ENCODE data around the gene HSPA1A.

Gene HSPA1A

DNA sequence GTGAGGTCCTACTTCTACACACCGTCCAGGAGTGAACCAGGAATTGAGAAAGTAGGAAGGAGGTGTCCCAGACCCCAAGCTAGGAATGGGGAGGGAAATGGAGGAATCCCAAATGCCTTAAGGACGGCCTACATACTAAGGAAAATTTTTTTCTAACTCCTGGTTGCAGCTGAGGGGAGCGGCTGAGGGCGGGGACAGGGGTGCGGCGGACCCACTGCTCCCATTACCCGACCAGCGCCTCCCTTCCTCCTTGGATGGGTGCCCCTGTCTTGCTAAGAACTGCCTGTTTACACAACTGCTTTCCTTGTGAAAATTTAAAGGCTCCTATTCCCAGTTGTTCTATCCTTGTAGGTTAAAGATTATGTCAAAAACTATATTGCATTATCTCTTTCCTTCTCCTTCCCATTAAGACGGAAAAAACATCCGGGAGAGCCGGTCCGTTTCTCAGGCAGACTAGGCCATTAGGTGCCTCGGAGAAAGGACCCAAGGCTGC, 11.5 kb downstream of the HSPA1A start:
- TF ChIP-seq, protein P1, sequence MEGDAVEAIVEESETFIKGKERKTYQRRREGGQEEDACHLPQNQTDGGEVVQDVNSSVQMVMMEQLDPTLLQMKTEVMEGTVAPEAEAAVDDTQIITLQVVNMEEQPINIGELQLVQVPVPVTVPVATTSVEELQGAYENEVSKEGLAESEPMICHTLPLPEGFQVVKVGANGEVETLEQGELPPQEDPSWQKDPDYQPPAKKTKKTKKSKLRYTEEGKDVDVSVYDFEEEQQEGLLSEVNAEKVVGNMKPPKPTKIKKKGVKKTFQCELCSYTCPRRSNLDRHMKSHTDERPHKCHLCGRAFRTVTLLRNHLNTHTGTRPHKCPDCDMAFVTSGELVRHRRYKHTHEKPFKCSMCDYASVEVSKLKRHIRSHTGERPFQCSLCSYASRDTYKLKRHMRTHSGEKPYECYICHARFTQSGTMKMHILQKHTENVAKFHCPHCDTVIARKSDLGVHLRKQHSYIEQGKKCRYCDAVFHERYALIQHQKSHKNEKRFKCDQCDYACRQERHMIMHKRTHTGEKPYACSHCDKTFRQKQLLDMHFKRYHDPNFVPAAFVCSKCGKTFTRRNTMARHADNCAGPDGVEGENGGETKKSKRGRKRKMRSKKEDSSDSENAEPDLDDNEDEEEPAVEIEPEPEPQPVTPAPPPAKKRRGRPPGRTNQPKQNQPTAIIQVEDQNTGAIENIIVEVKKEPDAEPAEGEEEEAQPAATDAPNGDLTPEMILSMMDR (IDR thresholded peaks at IDR 0.05; ENCODE audit: insufficient read depth, low read length, poor library complexity, severe bottlenecking) = no peak
- H3K4me3 ChIP-seq (replicated peaks; ENCODE audit: low read depth, low read length) = peak overlapping the region; percentile 66
- DNase-seq (ENCODE audit: extremely low read depth, insufficient read length) = no peak
- H3K36me3 ChIP-seq (ENCODE audit: control insufficient read depth, insufficient read depth, low read length) = no peaks in the 10 kb centered on the region
- no peaks in the 10 kb centered on the region for H3K27me3 ChIP-seq (replicated peaks; ENCODE audit: control insufficient read depth, insufficient read depth, low read length)

GRCh38 chr6:31827286-31828079, 12.1 kb downstream of the HSPA1A start, which contains the start of gene HSPA1B:
Gene HSPA1B (plus strand): TSS chr6:31827738. CDS start chr6:31827951, 213 bp downstream.
- TF ChIP-seq, protein P1 (IDR thresholded peaks at IDR 0.05; ENCODE audit: insufficient read depth, low read length, poor library complexity, severe bottlenecking) = no peak
- peak; percentile 93 for DNase-seq (ENCODE audit: extremely low read depth, insufficient read length)
- Histone ChIP-seq H3K4me3 (replicated peaks; ENCODE audit: low read depth, low read length) (peak within 1 kb of the TSS; percentile 80), H3K36me3 (ENCODE audit: control insufficient read depth, insufficient read depth, low read length) (no peaks in the 10 kb centered on the region), H3K27me3 (replicated peaks; ENCODE audit: control insufficient read depth, insufficient read depth, low read length) (no peaks in the 10 kb centered on the region)

DNA sequence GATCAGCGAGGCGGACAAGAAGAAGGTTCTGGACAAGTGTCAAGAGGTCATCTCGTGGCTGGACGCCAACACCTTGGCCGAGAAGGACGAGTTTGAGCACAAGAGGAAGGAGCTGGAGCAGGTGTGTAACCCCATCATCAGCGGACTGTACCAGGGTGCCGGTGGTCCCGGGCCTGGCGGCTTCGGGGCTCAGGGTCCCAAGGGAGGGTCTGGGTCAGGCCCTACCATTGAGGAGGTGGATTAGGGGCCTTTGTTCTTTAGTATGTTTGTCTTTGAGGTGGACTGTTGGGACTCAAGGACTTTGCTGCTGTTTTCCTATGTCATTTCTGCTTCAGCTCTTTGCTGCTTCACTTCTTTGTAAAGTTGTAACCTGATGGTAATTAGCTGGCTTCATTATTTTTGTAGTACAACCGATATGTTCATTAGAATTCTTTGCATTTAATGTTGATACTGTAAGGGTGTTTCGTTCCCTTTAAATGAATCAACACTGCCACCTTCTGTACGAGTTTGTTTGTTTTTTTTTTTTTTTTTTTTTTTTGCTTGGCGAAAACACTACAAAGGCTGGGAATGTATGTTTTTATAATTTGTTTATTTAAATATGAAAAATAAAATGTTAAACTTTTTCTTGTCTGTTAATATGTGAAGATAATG, 14.4 kb downstream of the HSPA1A start:
- H3K27me3 ChIP-seq (replicated peaks; ENCODE audit: control insufficient read depth, insufficient read depth, low read length) = no peaks in the 10 kb centered on the region
- no peak for DNase-seq (ENCODE audit: extremely low read depth, insufficient read length)
- H3K4me3 ChIP-seq (replicated peaks; ENCODE audit: low read depth, low read length) = peak overlapping the region; percentile 77
- H3K36me3 ChIP-seq (ENCODE audit: control insufficient read depth, insufficient read depth, low read length) = no peaks in the 10 kb centered on the region
- TF ChIP-seq, protein P1 (IDR thresholded peaks at IDR 0.05; ENCODE audit: insufficient read depth, low read length, poor library complexity, severe bottlenecking) = peak; percentile 21

- DNase-seq (ENCODE audit: extremely low read depth, insufficient read length) = no peak
- H3K36me3 ChIP-seq (ENCODE audit: control insufficient read depth, insufficient read depth, low read length) = no peaks in the 10 kb centered on the region
- H3K27me3 ChIP-seq (replicated peaks; ENCODE audit: control insufficient read depth, insufficient read depth, low read length) = no peaks in the 10 kb centered on the region
- H3K4me3 ChIP-seq (replicated peaks; ENCODE audit: low read depth, low read length) = peak overlapping the region; percentile 77
- TF ChIP-seq, protein P1 (IDR thresholded peaks at IDR 0.05; ENCODE audit: insufficient read depth, low read length, poor library complexity, severe bottlenecking) = no peak
These were observed 15.6 kb downstream of the HSPA1A start for GRCh38 chr6:31830886-31831335.

- no peak for DNase-seq (ENCODE audit: extremely low read depth, insufficient read length)
- TF ChIP-seq, protein P1 (IDR thresholded peaks at IDR 0.05; ENCODE audit: insufficient read depth, low read length, poor library complexity, severe bottlenecking) = no peak
- H3K27me3 ChIP-seq (replicated peaks; ENCODE audit: control insufficient read depth, insufficient read depth, low read length) = no peaks in the 10 kb centered on the region
- H3K4me3 ChIP-seq (replicated peaks; ENCODE audit: low read depth, low read length) = peak overlapping the region; percentile 77
- no peaks in the 10 kb centered on the region for H3K36me3 ChIP-seq (ENCODE audit: control insufficient read depth, insufficient read depth, low read length)
These were observed 16.2 kb downstream of the HSPA1A start for GRCh38 chr6:31831350-31832215.
